SK-N-SH (cell line): ENCODE data around the gene TRIM62.

Experiments
- EP300 ChIP-seq, 2 experiments: IDR thresholded peaks; 2 replicates each; pipeline versions ENCODE4 v1.4.0 to v1.6.1; 2012; ENCODE audit warnings: borderline replicate concordance in 1 of 2, low read depth in 1 of 2, low read length in 1 of 2
- EZH2phosphoT487 ChIP-seq: fragments of 200-600 bp; sonication (generic); IDR thresholded peaks from 2 replicates; pipeline ENCODE4 v1.6.1; 2017; ENCODE audit warnings: low read depth, mixed run types, mild to moderate bottlenecking, antibody characterized with exemption, moderate library complexity, borderline replicate concordance
- FOXJ3 ChIP-seq: sonication (generic); formaldehyde crosslinking; IDR thresholded peaks from 2 replicates; pipeline ENCODE4 v1.5.1; 2020; ENCODE audit warnings: mild to moderate bottlenecking, missing genetic modification reagents
- GABPA ChIP-seq: IDR thresholded peaks from 2 replicates; pipeline ENCODE4 v1.4.0; 2012; ENCODE audit warnings: low read depth, mild to moderate bottlenecking
- NRF1 ChIP-seq: IDR thresholded peaks from 2 replicates; pipeline ENCODE4 v1.6.1; 2012; ENCODE audit warnings: low read depth, mild to moderate bottlenecking, low read length
- POLR2AphosphoS5 ChIP-seq: IDR thresholded peaks from 2 replicates; pipeline ENCODE4 v1.6.1; 2012; ENCODE audit warnings: low read depth, low read length
- RAD21 ChIP-seq: IDR thresholded peaks from 2 replicates; pipeline ENCODE4 v1.6.1; 2012; ENCODE audit warnings: mild to moderate bottlenecking, low read length
- SIN3A ChIP-seq: IDR thresholded peaks from 2 replicates; pipeline ENCODE4 v1.6.1; 2012; ENCODE audit warnings: low read depth, mild to moderate bottlenecking, low read length, moderate library complexity, borderline replicate concordance
- ZBTB33 ChIP-seq: IDR thresholded peaks from 2 replicates; pipeline ENCODE4 v1.4.0; 2012; ENCODE audit warnings: low read depth, borderline replicate concordance
- TF ChIP-seq, protein P1 (sequence below): fragments of 200-600 bp; sonication (generic); IDR thresholded peaks from 2 replicates; pipeline ENCODE4 v1.6.1; 2017; ENCODE audit warnings: antibody characterized with exemption, mild to moderate bottlenecking, moderate library complexity
- TF ChIP-seq, protein P2 (sequence below): fragments of 150-350 bp; IDR thresholded peaks from 2 replicates; pipeline ENCODE4 v1.6.1; 2017; ENCODE audit warnings: antibody characterized with exemption, low read length, low read depth, borderline replicate concordance
- TF ChIP-seq, protein P3 (sequence below): IDR thresholded peaks from 2 replicates; pipeline ENCODE4 v1.4.0; 2012; ENCODE audit warnings: low read depth, borderline replicate concordance

GRCh38 chr1:33195556-33195955 is 13.7 kb upstream of the TRIM62 start:
- TF ChIP-seq FOXJ3 (CRISPR knock-in tag): no peak
- no peak for TF ChIP-seq RAD21
- no peak for TF ChIP-seq GABPA
- TF ChIP-seq, protein P1, sequence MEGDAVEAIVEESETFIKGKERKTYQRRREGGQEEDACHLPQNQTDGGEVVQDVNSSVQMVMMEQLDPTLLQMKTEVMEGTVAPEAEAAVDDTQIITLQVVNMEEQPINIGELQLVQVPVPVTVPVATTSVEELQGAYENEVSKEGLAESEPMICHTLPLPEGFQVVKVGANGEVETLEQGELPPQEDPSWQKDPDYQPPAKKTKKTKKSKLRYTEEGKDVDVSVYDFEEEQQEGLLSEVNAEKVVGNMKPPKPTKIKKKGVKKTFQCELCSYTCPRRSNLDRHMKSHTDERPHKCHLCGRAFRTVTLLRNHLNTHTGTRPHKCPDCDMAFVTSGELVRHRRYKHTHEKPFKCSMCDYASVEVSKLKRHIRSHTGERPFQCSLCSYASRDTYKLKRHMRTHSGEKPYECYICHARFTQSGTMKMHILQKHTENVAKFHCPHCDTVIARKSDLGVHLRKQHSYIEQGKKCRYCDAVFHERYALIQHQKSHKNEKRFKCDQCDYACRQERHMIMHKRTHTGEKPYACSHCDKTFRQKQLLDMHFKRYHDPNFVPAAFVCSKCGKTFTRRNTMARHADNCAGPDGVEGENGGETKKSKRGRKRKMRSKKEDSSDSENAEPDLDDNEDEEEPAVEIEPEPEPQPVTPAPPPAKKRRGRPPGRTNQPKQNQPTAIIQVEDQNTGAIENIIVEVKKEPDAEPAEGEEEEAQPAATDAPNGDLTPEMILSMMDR: no peak
- no peak for TF ChIP-seq EP300 (IDR thresholded peaks at IDR 0.05; ENCODE audit: borderline replicate concordance in 1 of 2, low read depth in 1 of 2, low read length in 1 of 2)
- TF ChIP-seq, protein P2, sequence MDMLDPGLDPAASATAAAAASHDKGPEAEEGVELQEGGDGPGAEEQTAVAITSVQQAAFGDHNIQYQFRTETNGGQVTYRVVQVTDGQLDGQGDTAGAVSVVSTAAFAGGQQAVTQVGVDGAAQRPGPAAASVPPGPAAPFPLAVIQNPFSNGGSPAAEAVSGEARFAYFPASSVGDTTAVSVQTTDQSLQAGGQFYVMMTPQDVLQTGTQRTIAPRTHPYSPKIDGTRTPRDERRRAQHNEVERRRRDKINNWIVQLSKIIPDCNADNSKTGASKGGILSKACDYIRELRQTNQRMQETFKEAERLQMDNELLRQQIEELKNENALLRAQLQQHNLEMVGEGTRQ: no peak
- no peak for TF ChIP-seq POLR2AphosphoS5
- TF ChIP-seq ZBTB33: no peak
- no peak for TF ChIP-seq SIN3A
- no peak for TF ChIP-seq NRF1
- TF ChIP-seq, protein P3, sequence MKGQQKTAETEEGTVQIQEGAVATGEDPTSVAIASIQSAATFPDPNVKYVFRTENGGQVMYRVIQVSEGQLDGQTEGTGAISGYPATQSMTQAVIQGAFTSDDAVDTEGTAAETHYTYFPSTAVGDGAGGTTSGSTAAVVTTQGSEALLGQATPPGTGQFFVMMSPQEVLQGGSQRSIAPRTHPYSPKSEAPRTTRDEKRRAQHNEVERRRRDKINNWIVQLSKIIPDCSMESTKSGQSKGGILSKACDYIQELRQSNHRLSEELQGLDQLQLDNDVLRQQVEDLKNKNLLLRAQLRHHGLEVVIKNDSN: no peak
- TF ChIP-seq EZH2phosphoT487: no peak
